Stomach smooth muscle (tissue), 2 donors: ENCODE data around the gene TK2.
A peak's percentile ranks its signal among the peaks of the same experiment; 100 is the strongest.
"Not testable (repeated sequence)": the region's sequence is repeated elsewhere in the genome, so short reads cannot be mapped to it uniquely, and the experiment has no call there.

Experiments used
- H3K27ac ChIP-seq: one replicate; pipeline ENCODE4 v1.7.0; 2013; ENCODE audit warnings: mild to moderate bottlenecking, low read length, inconsistent platforms
- H3K27me3 ChIP-seq, 2 donors: one replicate each; pipeline ENCODE4 v1.7.0; 2013; ENCODE audit warnings: low read length in 2 of 2; ENCODE audit not compliant: insufficient read depth in 2 of 2, control insufficient read depth in 1 of 2
- H3K36me3 ChIP-seq, 2 donors: one replicate each; pipeline ENCODE4 v1.7.0; 2013; ENCODE audit warnings: low read length in 2 of 2; ENCODE audit not compliant: control insufficient read depth in 2 of 2, insufficient read depth in 2 of 2
- H3K4me1 ChIP-seq: one replicate; pipeline ENCODE4 v1.7.0; 2013; ENCODE audit warnings: low read length; ENCODE audit not compliant: control insufficient read depth, insufficient read depth
- H3K4me3 ChIP-seq, 2 donors: one replicate each; pipeline ENCODE4 v1.7.0; 2013; ENCODE audit warnings: low read length in 2 of 2
- H3K9ac ChIP-seq, 2 donors: one replicate each; pipeline ENCODE4 v1.7.0; 2013; ENCODE audit warnings: low read length in 2 of 2, mild to moderate bottlenecking in 1 of 2
- H3K9me3 ChIP-seq, 2 donors: one replicate each; pipeline ENCODE4 v1.7.0; 2013; ENCODE audit warnings: low read length in 2 of 2; ENCODE audit not compliant: control insufficient read depth in 2 of 2
- donor health status: healthy.
- donor health status: Pancreatic carcinoma.

The TK2 gene

GRCh38 chr16:66549284-66550131 lies at the start of gene TK2:
Gene TK2 (minus strand): TSS chr16:66550122. CDS start chr16:66550061, 61 bp downstream.
- peaks cover 38% of the 10 kb centered on the region for H3K4me1 ChIP-seq
- peak within 1 kb of the TSS; percentile 79 to 95 for H3K9ac ChIP-seq
- H3K27me3 ChIP-seq: no peaks in the 10 kb centered on the region
- H3K36me3 ChIP-seq: peaks cover 0 to 4% of the 10 kb centered on the region in 2 donors
- peak within 1 kb of the TSS; percentile 92 for H3K27ac ChIP-seq
- H3K4me3 ChIP-seq: peak within 1 kb of the TSS; percentile 80 to 86
- H3K9me3 ChIP-seq: no peaks in the 10 kb centered on the region

DNA sequence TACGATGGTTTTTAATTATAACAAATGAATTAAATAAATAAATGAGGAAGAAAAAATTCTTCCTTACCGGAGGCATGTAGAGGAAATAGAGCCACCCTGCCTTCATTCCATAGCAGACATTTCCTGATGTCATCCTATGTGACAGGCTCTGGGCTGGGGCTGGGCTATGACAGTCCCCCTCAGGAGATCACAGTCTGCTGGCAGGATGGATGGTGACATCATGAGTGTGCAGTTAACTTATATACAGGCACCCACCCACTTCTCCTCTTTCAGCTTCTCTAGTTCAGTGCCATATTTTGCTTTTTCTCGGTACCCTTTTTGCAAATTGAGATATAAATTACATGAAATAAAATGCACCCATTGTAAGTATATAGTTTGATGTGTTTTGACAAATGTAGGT lies 48.2 kb upstream of the TK2 start:
- no peak overlapping the region for H3K27ac ChIP-seq

GRCh38 chr16:66596986-66597848 lies 47.3 kb upstream of the TK2 start:
- Histone ChIP-seq H3K4me1 (no peaks in the 10 kb centered on the region), H3K36me3 (no peaks in the 10 kb centered on the region), H3K27me3 (peaks cover 5 to 11% of the 10 kb centered on the region in 2 donors)

More for the DNA sequence above, 48.2 kb upstream of the TK2 start:
- H3K4me1 ChIP-seq: no peaks in the 10 kb centered on the region
- no peak overlapping the region for H3K4me3 ChIP-seq
- peaks cover 10 to 14% of the 10 kb centered on the region in 2 donors for H3K27me3 ChIP-seq
- H3K9ac ChIP-seq: no peak overlapping the region
- no peaks in the 10 kb centered on the region for H3K36me3 ChIP-seq
- peaks cover 0 to 4% of the 10 kb centered on the region in 2 donors for H3K9me3 ChIP-seq

GRCh38 chr16:66596559-66596958 lies 46.6 kb upstream of the TK2 start:
- H3K4me1 ChIP-seq, H3K4me3 ChIP-seq, H3K27me3 ChIP-seq, H3K27ac ChIP-seq, H3K9ac ChIP-seq, H3K36me3 ChIP-seq, H3K9me3 ChIP-seq: not testable (repeated sequence)

More at GRCh38 chr16:66596986-66597848, 47.3 kb upstream of the TK2 start:
- Histone ChIP-seq H3K9ac (no peak overlapping the region), H3K27ac (no peak overlapping the region), H3K9me3 (peaks cover 0 to 4% of the 10 kb centered on the region in 2 donors), H3K4me3 (no peak overlapping the region)

DNA sequence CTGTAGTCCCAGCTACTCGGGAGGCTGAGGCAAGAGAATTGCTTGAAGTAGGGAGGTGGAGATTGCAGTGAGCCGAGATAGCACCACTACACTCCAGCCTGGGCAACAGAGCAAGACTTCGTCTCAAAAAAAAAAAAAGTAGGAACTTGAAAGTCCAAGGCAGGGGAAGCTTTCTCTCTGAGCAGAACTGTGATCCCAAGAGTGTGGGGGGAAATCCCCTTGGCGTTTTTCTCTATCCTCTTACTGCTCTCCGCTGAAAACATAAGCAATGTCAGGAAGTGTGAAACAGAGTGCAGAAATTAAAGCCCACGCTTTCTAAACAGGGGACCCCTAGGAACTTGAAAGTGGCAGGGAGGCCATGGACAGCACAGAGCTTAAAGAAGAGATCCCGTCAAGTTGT lies 44.8 kb upstream of the TK2 start:
- Histone ChIP-seq H3K27me3 (peaks cover 0 to 2% of the 10 kb centered on the region in 2 donors), H3K9ac (no peak overlapping the region), H3K4me3 (no peak overlapping the region), H3K36me3 (no peaks in the 10 kb centered on the region), H3K4me1 (no peaks in the 10 kb centered on the region), H3K27ac (no peak overlapping the region), H3K9me3 (peaks cover 0 to 4% of the 10 kb centered on the region in 2 donors)

GRCh38 chr16:66592814-66593213 lies 42.9 kb upstream of the TK2 start:
- Histone ChIP-seq H3K27me3 (peaks cover 0 to 2% of the 10 kb centered on the region in 2 donors), H3K36me3 (no peaks in the 10 kb centered on the region), H3K9ac (no peak overlapping the region), H3K9me3 (peaks cover 0 to 4% of the 10 kb centered on the region in 2 donors), H3K27ac (no peak overlapping the region), H3K4me3 (no peak overlapping the region), H3K4me1 (no peaks in the 10 kb centered on the region)

DNA sequence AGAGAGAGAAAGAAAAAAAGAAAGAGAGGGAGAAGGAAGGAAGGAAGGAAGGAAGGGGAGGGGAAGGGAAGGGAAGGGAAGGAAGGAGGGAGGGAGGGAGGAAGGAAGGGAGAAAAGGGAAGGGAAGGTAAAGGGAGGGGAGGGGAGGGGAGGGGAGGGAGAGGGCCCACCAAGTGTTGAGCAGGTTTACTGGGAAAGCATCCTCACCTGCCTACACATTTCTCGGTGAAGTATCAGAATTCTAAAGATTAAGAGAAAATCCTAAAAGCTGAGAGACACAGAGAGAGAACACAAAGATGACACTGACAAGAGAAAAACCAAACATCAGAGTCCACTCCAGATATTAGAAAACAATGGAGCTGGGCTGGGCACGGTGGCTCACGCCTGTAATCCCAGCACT lies 42.3 kb upstream of the TK2 start:
- H3K4me3 ChIP-seq: no peak overlapping the region
- no peaks in the 10 kb centered on the region for H3K36me3 ChIP-seq

GRCh38 chr16:66591018-66591417 lies 41.1 kb upstream of the TK2 start:
- Histone ChIP-seq H3K4me3 (no peak overlapping the region), H3K4me1 (no peaks in the 10 kb centered on the region), H3K27ac (no peak overlapping the region), H3K9ac (no peak overlapping the region), H3K36me3 (no peaks in the 10 kb centered on the region), H3K9me3 (peaks cover 0 to 4% of the 10 kb centered on the region in 2 donors), H3K27me3 (peaks cover 0 to 2% of the 10 kb centered on the region in 2 donors)

More for the DNA sequence above, 42.3 kb upstream of the TK2 start:
- H3K9me3 ChIP-seq: peaks cover 0 to 4% of the 10 kb centered on the region in 2 donors
- no peak overlapping the region for H3K9ac ChIP-seq
- H3K4me1 ChIP-seq: no peaks in the 10 kb centered on the region
- peaks cover 0 to 2% of the 10 kb centered on the region in 2 donors for H3K27me3 ChIP-seq
- no peak overlapping the region for H3K27ac ChIP-seq

- H3K9me3 ChIP-seq: peaks cover 0 to 4% of the 10 kb centered on the region in 2 donors
- no peak overlapping the region for H3K9ac ChIP-seq
- H3K4me3 ChIP-seq: no peak overlapping the region
- no peak overlapping the region for H3K27ac ChIP-seq
- H3K36me3 ChIP-seq: no peaks in the 10 kb centered on the region
- peaks cover 0 to 2% of the 10 kb centered on the region in 2 donors for H3K27me3 ChIP-seq
- H3K4me1 ChIP-seq: no peaks in the 10 kb centered on the region
These were observed 40.4 kb upstream of the TK2 start for GRCh38 chr16:66590322-66590721.

DNA sequence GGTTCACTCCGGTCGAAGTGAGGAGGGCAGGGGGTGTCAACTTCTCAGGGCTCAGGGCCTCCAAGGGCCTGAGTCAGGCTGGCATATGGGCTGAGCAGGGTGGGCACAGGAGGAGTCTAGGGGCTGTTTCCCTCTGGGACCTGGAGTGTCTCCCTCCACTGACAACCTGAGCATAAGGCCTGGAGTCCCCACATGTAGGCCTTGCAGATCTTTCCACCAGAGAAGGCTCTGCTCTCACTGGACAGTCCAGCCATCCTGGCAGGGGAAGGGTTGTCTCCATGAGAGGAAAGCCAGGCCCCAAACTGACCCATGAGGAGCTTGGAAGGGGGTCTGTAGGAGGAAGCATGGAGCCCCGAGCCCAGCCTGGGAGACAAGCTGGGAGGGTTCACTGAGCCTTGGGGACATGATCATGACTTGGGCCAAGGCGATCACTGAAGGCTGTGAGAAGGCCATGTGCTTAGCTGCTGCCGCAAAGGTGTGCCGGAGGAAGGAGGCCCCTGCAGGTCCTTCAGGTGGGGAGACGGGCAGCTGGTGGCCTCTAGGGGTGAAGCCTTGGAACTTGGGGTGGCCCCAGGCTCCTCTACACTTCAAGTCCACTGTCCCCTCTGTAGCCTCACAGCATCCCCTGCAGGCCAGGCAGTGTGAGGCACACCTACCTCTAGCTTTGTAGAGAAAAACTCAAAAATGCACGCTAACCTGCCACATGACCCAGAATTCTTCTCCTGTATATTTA lies 39.2 kb upstream of the TK2 start:
- H3K4me3 ChIP-seq: no peak overlapping the region
- no peak overlapping the region for H3K9ac ChIP-seq
- H3K36me3 ChIP-seq: no peaks in the 10 kb centered on the region
- H3K27ac ChIP-seq: no peak overlapping the region
- H3K9me3 ChIP-seq: peaks cover 0 to 3% of the 10 kb centered on the region in 2 donors
- no peaks in the 10 kb centered on the region for H3K4me1 ChIP-seq
- no peaks in the 10 kb centered on the region for H3K27me3 ChIP-seq
